ENCODE results near the gene SH3PXD2B. TPM values are rescaled to one million over a fixed set of nuclear protein-coding genes. Genes with fewer than 3 reads are reported as not detected.
A peak's percentile ranks its signal among the peaks of the same experiment; 100 is the strongest.
"Not testable (repeated sequence)": the region's sequence is repeated elsewhere in the genome, so short reads cannot be mapped to it uniquely, and the experiment has no call there.

SH3PXD2B gene
- total RNA-seq, 4 donors from 2014 or later, result 27.8 to 52.6 (median 44.4) TPM

DNA sequence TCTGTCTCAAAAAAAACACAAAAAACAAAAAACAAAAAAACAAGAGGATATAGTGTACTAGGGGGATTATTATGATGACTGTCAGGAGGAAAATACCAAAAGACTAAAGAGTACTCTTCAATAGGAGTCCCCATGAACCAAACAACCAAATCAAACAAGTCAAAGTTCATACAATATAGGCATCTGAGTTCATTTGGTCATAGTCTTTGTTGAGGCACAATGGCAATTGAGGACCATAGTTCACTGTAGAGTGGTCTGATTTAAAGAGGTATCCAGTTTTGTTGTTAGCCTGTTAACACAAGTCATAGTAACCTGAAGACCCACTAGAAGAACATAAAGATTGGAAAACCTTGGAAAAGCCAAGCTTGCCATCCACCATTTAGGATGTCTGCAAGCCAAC is 159.5 kb downstream of the SH3PXD2B start:
- Histone ChIP-seq H3K9me3 (no peaks in the 10 kb centered on the region), H3K27me3 (no peaks in the 10 kb centered on the region), H3K27ac (no peak overlapping the region), H3K4me3 (no peak overlapping the region), H3K4me1 (peaks cover 0 to 5% (median 0%) of the 10 kb centered on the region in 4 donors), H3K36me3 (no peaks in the 10 kb centered on the region)
- no peak for DNase-seq (ENCODE audit: low spot score in 2 of 2)
- no peak for TF ChIP-seq EP300 (IDR thresholded peaks at IDR 0.05)
- TF ChIP-seq POLR2A (IDR thresholded peaks at IDR 0.05), result no peak
- TF ChIP-seq, protein P1, sequence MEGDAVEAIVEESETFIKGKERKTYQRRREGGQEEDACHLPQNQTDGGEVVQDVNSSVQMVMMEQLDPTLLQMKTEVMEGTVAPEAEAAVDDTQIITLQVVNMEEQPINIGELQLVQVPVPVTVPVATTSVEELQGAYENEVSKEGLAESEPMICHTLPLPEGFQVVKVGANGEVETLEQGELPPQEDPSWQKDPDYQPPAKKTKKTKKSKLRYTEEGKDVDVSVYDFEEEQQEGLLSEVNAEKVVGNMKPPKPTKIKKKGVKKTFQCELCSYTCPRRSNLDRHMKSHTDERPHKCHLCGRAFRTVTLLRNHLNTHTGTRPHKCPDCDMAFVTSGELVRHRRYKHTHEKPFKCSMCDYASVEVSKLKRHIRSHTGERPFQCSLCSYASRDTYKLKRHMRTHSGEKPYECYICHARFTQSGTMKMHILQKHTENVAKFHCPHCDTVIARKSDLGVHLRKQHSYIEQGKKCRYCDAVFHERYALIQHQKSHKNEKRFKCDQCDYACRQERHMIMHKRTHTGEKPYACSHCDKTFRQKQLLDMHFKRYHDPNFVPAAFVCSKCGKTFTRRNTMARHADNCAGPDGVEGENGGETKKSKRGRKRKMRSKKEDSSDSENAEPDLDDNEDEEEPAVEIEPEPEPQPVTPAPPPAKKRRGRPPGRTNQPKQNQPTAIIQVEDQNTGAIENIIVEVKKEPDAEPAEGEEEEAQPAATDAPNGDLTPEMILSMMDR (IDR thresholded peaks at IDR 0.05), result no peak

DNA sequence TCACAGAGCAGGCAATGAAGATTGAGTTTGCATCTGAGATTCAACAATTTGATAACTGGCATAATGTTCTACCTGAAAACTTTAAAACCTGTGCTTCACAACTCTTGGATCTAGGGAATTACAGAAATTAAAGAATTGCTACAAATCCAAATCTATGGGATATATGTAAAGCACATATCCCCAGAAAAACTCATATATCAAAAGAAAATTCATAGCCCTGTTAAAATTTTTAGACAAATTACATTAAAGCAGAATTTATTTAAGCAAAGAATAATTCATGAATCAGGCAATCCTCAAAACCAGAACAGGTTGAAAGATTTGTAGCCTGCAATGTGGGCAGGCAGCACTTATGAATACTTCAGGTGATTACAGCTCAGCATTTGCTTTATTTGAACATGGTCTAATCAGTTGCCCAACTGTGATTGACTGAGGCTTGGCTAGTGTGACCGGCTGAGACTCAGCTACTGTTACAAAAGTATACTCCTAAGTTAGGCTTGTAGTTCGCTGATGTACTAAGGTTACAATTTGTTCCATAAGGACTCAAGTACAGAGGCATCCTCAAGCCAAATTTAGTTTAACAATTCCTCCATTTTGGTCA is 160.5 kb downstream of the SH3PXD2B start:
- DNase-seq (ENCODE audit: low spot score in 2 of 2), result no peak
- Histone ChIP-seq H3K4me1 (peaks cover 0 to 5% (median 0%) of the 10 kb centered on the region in 4 donors), H3K27ac (no peak overlapping the region), H3K9me3 (no peaks in the 10 kb centered on the region), H3K27me3 (no peaks in the 10 kb centered on the region), H3K36me3 (no peaks in the 10 kb centered on the region), H3K4me3 (no peak overlapping the region)
- WGBS, 2 donors, result 84 to 91% methylated on average over 2 of the region's 2 CpGs
- TF ChIP-seq POLR2A (IDR thresholded peaks at IDR 0.05), result no peak
- TF ChIP-seq, protein P1 (IDR thresholded peaks at IDR 0.05), result no peak
- no peak for TF ChIP-seq EP300 (IDR thresholded peaks at IDR 0.05)

DNA sequence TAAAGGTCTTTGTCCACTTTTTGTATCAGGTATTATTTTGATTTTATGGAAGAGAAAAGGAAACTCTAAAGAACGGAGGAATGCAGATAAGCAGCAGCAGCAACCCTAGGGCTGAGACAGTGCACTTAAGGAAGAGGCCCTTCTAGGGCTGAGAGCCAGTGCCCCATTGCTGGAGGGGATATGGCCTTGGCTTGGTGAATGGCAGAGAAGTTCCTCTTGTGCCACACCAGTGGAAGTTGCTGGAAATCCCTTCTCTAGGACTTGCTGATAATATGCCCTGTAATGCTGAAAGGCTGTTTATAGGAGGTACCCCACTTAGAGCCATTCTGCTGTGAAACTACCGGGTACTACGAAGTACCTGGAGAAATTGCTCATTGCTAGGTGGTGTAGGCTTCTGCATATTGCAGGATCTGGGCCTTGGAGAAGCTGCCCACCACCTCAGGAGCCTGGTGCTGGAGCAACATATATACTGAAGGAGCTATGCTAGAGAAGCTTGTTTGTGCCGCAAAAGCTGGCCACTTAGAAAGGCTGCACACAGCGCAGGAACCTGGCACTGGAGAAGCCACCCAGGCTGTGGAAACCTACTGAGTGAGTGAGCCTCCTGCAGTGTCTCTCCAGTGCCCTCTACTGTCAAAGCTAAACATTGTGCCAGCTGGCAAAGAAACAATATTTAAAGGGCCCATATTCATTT is 161.1 kb downstream of the SH3PXD2B start:
- TF ChIP-seq EP300 (IDR thresholded peaks at IDR 0.05), result peak in 1 of 2 donors; percentile 42
- TF ChIP-seq, protein P1 (IDR thresholded peaks at IDR 0.05), result peak; percentile 65 to 84 (median 73)
- TF ChIP-seq POLR2A (IDR thresholded peaks at IDR 0.05), result no peak
- Histone ChIP-seq H3K9me3 (no peaks in the 10 kb centered on the region), H3K36me3 (no peaks in the 10 kb centered on the region), H3K4me1 (peaks cover 0 to 5% (median 0%) of the 10 kb centered on the region in 4 donors), H3K27me3 (no peaks in the 10 kb centered on the region), H3K27ac (no peak overlapping the region), H3K4me3 (no peak overlapping the region)
- 63 to 64% methylated on average over 5 of the region's 5 CpGs for WGBS, 2 donors
- peak in 1 of 2 donors; percentile 74 for DNase-seq (ENCODE audit: low spot score in 2 of 2)

DNA sequence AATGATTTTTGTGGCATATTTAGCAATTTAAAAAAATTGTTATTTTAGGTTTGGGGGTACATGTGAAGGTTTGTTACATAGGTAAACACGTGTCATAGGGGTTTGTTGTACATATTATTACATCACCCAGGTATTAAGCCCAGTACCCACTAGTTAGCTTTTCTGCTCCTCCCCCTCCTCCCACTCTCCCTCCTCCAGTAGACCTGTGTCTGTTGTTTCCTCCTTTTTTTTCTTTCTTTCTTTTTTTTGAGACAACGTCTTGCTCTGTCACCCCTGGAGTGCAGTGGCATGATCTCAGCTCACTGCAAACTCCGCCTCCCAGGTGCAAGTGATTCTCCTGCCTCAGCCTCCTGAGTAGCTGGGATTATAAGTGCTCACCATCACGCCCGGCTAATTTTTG is 162.5 kb downstream of the SH3PXD2B start:
- H3K4me1 ChIP-seq; DNase-seq (ENCODE audit: low spot score in 2 of 2); H3K27ac ChIP-seq; H3K27me3 ChIP-seq; H3K36me3 ChIP-seq; H3K4me3 ChIP-seq; H3K9me3 ChIP-seq: not testable (repeated sequence)
- 83 to 87% methylated on average over 5 of the region's 5 CpGs for WGBS, 2 donors

DNA sequence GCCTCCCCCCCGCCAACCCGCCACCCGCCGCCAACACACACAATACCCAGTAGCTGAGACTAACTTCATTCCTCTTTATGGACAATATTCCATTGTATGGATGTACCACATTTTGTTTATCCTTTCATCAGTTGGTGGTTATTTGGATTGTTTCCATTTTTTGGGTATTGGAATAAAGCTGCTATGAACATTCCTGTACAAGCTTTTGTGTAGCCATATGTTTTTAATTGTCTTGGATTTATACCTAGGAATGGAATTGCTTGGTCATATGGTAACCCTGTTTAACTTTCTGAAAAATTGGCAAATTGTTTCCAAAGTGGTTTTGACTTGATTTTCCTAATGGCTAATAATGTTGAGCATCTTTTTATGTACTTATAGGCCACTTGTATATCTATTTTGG is 165.9 kb downstream of the SH3PXD2B start:
- H3K9me3 ChIP-seq, result no peaks in the 10 kb centered on the region
- WGBS, 2 donors, result 49 to 75% methylated on average over 4 of the region's 4 CpGs
- DNase-seq (ENCODE audit: low spot score in 2 of 2), result no peak
- no peak overlapping the region for H3K27ac ChIP-seq
- H3K36me3 ChIP-seq, result no peaks in the 10 kb centered on the region
- peaks cover 0 to 19% (median 2%) of the 10 kb centered on the region in 4 donors for H3K4me1 ChIP-seq
- TF ChIP-seq, protein P1 (IDR thresholded peaks at IDR 0.05), result no peak
- TF ChIP-seq POLR2A (IDR thresholded peaks at IDR 0.05) (no peak), EP300 (IDR thresholded peaks at IDR 0.05) (no peak)
- H3K4me3 ChIP-seq, result no peak overlapping the region
- H3K27me3 ChIP-seq, result no peaks in the 10 kb centered on the region

DNA sequence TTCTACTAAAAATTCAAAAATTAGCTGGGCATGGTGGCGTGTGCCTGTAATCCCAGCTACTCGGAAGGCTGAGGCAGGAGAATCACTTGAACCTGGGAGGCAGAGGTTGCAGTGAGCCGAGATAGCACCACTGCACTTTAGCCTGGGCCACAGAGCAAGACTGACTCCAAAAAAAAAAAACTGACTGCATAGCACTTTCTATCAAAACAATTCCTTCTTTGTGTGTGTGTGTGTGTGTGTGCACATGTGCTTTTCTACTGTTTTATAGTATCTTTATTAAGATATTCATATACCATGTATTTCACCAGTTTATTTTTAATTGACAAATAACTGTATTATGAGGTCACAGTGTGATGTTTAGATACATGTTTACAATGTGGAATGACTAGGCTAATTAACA is 167.2 kb downstream of the SH3PXD2B start:
- H3K27ac ChIP-seq; H3K9me3 ChIP-seq; DNase-seq (ENCODE audit: low spot score in 2 of 2); H3K36me3 ChIP-seq; H3K27me3 ChIP-seq; H3K4me3 ChIP-seq: not testable (repeated sequence)
- H3K4me1 ChIP-seq, result peaks cover 0 to 22% (median 5%) of the 10 kb centered on the region in 4 donors
- 72 to 80% methylated on average over 3 of the region's 3 CpGs for WGBS, 2 donors

Data from tibial nerve (tissue), 4 donors.